ENCODE measurements around the gene SMAD3.

DNA sequence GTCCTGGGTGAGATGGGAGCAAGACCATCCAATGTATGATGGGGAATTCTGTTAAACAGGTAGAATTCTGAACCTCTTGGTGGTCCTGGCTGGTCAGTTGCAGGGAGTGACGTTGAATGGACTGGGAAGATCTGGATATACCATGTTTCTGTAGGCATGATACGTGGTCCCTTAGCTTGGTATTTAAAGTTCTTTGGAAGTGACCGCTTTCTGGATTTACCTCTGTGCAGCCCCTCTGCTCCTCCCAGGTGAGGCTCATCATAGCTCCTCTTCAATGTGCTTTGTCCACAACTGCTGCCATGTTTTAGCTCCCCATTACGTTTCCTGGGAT is 37.2 kb downstream of the SMAD3 start:
- TF ChIP-seq MAFK (IDR thresholded peaks at IDR 0.05; ENCODE audit: low read depth, low read length) (no peak), CTCF (conservative IDR thresholded peaks at IDR 0.05; ENCODE audit: low read depth, low read length) (no peak), POLR2A (IDR thresholded peaks at IDR 0.05; ENCODE audit: low read depth, low read length) (no peak), NFE2L2 (IDR thresholded peaks at IDR 0.05; ENCODE audit: low read depth, low read length) (no peak), SMC3 (IDR thresholded peaks at IDR 0.05; ENCODE audit: low read depth, low read length) (no peak), RCOR1 (IDR thresholded peaks at IDR 0.05; ENCODE audit: insufficient replicate concordance, low read length) (no peak), MXI1 (IDR thresholded peaks at IDR 0.05; ENCODE audit: borderline replicate concordance, low read depth, low read length) (no peak), CHD1 (IDR thresholded peaks at IDR 0.05; ENCODE audit: low read depth, low read length) (no peak), FOS (IDR thresholded peaks at IDR 0.05; ENCODE audit: low read depth, low read length) (no peak), CEBPB (IDR thresholded peaks at IDR 0.05; ENCODE audit: low read depth, low read length) (no peak), RAD21 (IDR thresholded peaks at IDR 0.05; ENCODE audit: low read length) (no peak), ELK1 (IDR thresholded peaks at IDR 0.05; ENCODE audit: borderline replicate concordance, low read depth, low read length) (no peak)
- TF ChIP-seq, protein P1, sequence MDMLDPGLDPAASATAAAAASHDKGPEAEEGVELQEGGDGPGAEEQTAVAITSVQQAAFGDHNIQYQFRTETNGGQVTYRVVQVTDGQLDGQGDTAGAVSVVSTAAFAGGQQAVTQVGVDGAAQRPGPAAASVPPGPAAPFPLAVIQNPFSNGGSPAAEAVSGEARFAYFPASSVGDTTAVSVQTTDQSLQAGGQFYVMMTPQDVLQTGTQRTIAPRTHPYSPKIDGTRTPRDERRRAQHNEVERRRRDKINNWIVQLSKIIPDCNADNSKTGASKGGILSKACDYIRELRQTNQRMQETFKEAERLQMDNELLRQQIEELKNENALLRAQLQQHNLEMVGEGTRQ (IDR thresholded peaks at IDR 0.05; ENCODE audit: low read depth, low read length), result no peak
